ENCODE results near the gene RBL2. TPM values are rescaled to one million over a fixed set of nuclear protein-coding genes. Genes with fewer than 3 reads are reported as not detected.
"Not testable (repeated sequence)": the region's sequence is repeated elsewhere in the genome, so short reads cannot be mapped to it uniquely, and the experiment has no call there.

The RBL2 gene
- total and polyA plus RNA-seq, 4 experiments from 2014 or later, result 254 to 364 (median 332) TPM

DNA sequence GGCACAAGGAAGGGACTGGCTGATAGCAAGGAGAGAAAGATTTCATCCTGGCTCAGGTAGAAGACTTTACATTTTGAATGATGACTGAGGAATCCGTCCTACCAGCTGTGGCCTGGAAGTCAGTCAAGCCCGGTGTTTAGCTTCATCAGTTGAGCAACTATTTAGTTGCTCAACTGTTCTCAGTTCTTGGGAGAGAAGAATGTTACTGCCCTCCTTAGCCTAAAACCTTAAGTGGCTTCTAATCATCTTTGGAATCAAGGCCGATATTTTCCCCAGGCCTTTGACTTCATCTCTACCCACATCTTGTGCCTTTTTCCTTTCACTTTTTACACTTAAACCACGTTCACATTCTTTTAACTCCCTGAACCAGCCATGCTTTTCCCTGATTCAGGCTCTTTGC is 17.3 kb upstream of the RBL2 start:
- no peak overlapping the region for H3K27ac Mint-ChIP-seq
- no peaks in the 10 kb centered on the region for H3K9me3 Mint-ChIP-seq
- H3K4me1 Mint-ChIP-seq, result no peaks in the 10 kb centered on the region
- no peaks in the 10 kb centered on the region for H3K36me3 ChIP-seq (ENCODE audit: insufficient read depth, low read length)
- CTCF ChIA-PET (ENCODE audit: partially characterized antibody), result no interaction called here
- no peak overlapping the region for H3K4me3 Mint-ChIP-seq
- intact Hi-C loops (cut with micrococcal nuclease), result no loop called here
- no peaks in the 10 kb centered on the region for H3K27me3 ChIP-seq (ENCODE audit: insufficient read depth, low read length)
- no peaks in the 10 kb centered on the region for H3K27me3 Mint-ChIP-seq
- H3K4me1 ChIP-seq (ENCODE audit: insufficient read depth, low read length), result no peaks in the 10 kb centered on the region
- no peak overlapping the region for H3K27ac ChIP-seq (ENCODE audit: low read depth, low read length)
- no peaks in the 10 kb centered on the region for H3K9me3 ChIP-seq (ENCODE audit: control insufficient read depth in 1 of 2, low read length in 2 of 2)
- no peak for DNase-seq
- no peak overlapping the region for H3K4me3 ChIP-seq (ENCODE audit: low read length in 2 of 2)
- no peaks in the 10 kb centered on the region for H3K36me3 Mint-ChIP-seq
- POLR2A ChIA-PET (ENCODE audit: partially characterized antibody), result no interaction called here

DNA sequence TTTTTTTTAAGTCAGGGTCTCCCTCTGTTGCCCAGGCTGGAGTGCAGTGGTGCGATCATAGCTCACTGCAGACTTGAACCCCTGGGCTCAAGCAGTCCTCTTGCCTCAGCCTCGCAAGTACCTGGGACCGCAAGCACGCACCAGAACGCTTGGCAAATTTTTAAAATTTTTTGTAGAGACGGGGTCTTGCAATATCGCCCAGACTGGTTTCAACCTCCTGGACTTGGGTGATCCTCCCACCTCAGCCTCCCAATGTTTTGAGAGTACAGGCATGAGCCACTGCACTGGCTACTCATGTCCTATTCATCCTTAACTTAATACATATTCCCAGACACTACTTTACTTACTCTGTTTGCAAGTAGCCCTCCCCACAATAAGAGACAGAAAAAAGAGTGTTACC is 16.3 kb upstream of the RBL2 start:
- Histone ChIP-seq H3K36me3 (ENCODE audit: insufficient read depth, low read length) (no peaks in the 10 kb centered on the region), H3K4me3 (ENCODE audit: low read length in 2 of 2) (no peak overlapping the region), H3K27ac (ENCODE audit: low read depth, low read length) (no peak overlapping the region), H3K4me1 (ENCODE audit: insufficient read depth, low read length) (no peaks in the 10 kb centered on the region), H3K9me3 (ENCODE audit: control insufficient read depth in 1 of 2, low read length in 2 of 2) (no peaks in the 10 kb centered on the region), H3K27me3 (ENCODE audit: insufficient read depth, low read length) (no peaks in the 10 kb centered on the region)
- ChIA-PET CTCF (ENCODE audit: partially characterized antibody) (no interaction called here), POLR2A (ENCODE audit: partially characterized antibody) (no interaction called here)
- Mint-ChIP-seq H3K27ac (no peak overlapping the region), H3K36me3 (no peaks in the 10 kb centered on the region), H3K27me3 (no peaks in the 10 kb centered on the region), H3K4me3 (no peak overlapping the region), H3K9me3 (no peaks in the 10 kb centered on the region), H3K4me1 (no peaks in the 10 kb centered on the region)
- intact Hi-C loops (cut with micrococcal nuclease), result no loop called here
- no peak for DNase-seq

DNA sequence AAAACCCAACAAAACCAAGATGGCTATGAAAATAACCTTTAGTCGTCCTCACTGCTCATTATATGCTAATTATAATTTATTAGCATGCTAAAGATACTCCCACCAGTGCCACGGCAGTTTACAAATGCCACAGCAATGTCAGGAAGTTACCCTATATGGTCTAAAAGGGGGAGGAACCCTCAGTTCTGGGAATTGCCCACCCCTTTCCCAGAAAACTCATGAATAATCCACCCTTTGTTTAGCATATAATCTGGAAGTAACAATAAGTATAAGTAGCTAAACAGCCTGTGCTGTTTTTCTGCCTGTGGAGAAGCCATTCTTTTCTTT is 14.9 kb upstream of the RBL2 start:
- H3K36me3 ChIP-seq (ENCODE audit: insufficient read depth, low read length); H3K4me1 ChIP-seq (ENCODE audit: insufficient read depth, low read length); H3K4me3 Mint-ChIP-seq; H3K4me1 Mint-ChIP-seq; H3K4me3 ChIP-seq (ENCODE audit: low read length in 2 of 2); DNase-seq; H3K9me3 ChIP-seq (ENCODE audit: control insufficient read depth in 1 of 2, low read length in 2 of 2); H3K27me3 Mint-ChIP-seq; CTCF ChIA-PET (ENCODE audit: partially characterized antibody); H3K9me3 Mint-ChIP-seq; H3K27ac ChIP-seq (ENCODE audit: low read depth, low read length); H3K36me3 Mint-ChIP-seq; intact Hi-C loops (cut with micrococcal nuclease); H3K27me3 ChIP-seq (ENCODE audit: insufficient read depth, low read length): not testable (repeated sequence)
- POLR2A ChIA-PET (ENCODE audit: partially characterized antibody), result interaction anchor here (0.6 kb wide), 1 partner anchor 27 kb away, joined by 7 read pairs; no protein-coding TSS in a partner anchor
- H3K27ac Mint-ChIP-seq, result peak overlapping the region in 1 of 7 donors; percentile 57

DNA sequence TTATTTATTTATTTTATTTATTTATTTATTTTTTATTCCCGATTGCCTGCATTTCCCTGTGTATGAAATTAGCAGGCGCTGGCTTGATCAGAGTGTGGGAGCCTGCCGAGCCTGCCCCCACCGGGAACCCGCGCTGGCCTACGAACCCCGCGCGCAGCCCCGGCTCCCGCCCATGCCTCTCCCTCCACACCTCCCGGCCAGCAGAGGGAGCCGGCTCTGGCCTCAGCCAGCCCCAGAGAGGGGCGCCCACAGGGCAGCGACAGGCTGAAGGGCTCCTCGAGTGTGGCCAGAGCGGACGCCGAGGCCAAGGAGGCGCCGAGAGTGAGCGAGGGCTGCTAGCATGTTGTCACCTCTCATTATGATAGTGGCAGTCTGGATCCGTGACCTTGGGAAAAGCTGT is 13.0 kb upstream of the RBL2 start:
- H3K9me3 ChIP-seq (ENCODE audit: control insufficient read depth in 1 of 2, low read length in 2 of 2), result no peaks in the 10 kb centered on the region
- Mint-ChIP-seq H3K36me3 (no peaks in the 10 kb centered on the region), H3K4me3 (no peak overlapping the region), H3K9me3 (peaks cover 0 to 8% (median 5%) of the 10 kb centered on the region in 8 donors), H3K27me3 (no peaks in the 10 kb centered on the region), H3K27ac (no peak overlapping the region), H3K4me1 (no peaks in the 10 kb centered on the region)
- no peaks in the 10 kb centered on the region for H3K36me3 ChIP-seq (ENCODE audit: insufficient read depth, low read length)
- no peak for DNase-seq
- ChIA-PET POLR2A (ENCODE audit: partially characterized antibody) (no interaction called here), CTCF (ENCODE audit: partially characterized antibody) (interaction anchor here (0.6 to 1.2 kb wide), 2 partner anchors 10 to 36 kb away, joined by 3 to 4 read pairs; no protein-coding TSS in a partner anchor)
- H3K4me1 ChIP-seq (ENCODE audit: insufficient read depth, low read length), result no peaks in the 10 kb centered on the region
- H3K4me3 ChIP-seq (ENCODE audit: low read length in 2 of 2), result no peak overlapping the region
- H3K27me3 ChIP-seq (ENCODE audit: insufficient read depth, low read length), result no peaks in the 10 kb centered on the region
- no peak overlapping the region for H3K27ac ChIP-seq (ENCODE audit: low read depth, low read length)
- intact Hi-C loops (cut with micrococcal nuclease), result no loop called here

DNA sequence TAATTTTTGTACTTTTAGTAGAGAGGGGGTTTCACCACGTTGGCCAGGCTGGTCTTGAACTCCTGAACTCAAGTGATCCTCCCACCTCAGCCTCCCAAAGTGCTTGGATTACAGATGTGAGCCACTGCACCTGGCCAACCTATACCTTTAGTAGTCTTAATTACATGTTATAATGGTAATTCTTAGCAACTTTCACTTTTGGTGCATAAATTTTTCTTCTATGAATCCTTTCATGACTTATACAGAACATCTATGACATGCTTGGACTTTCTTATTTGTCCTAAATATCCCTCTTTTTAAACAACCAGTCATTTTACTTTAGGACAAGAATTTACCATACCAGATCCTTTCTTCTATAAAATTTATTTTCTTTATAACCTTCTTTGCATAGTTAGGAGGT is 10.3 kb upstream of the RBL2 start:
- H3K27me3 ChIP-seq (ENCODE audit: insufficient read depth, low read length); CTCF ChIA-PET (ENCODE audit: partially characterized antibody); H3K4me1 Mint-ChIP-seq; H3K27ac Mint-ChIP-seq; H3K4me3 ChIP-seq (ENCODE audit: low read length in 2 of 2); DNase-seq; H3K9me3 Mint-ChIP-seq; H3K9me3 ChIP-seq (ENCODE audit: control insufficient read depth in 1 of 2, low read length in 2 of 2); H3K36me3 Mint-ChIP-seq; H3K36me3 ChIP-seq (ENCODE audit: insufficient read depth, low read length); H3K4me1 ChIP-seq (ENCODE audit: insufficient read depth, low read length); H3K27ac ChIP-seq (ENCODE audit: low read depth, low read length); intact Hi-C loops (cut with micrococcal nuclease); H3K27me3 Mint-ChIP-seq; H3K4me3 Mint-ChIP-seq: not testable (repeated sequence)
- POLR2A ChIA-PET (ENCODE audit: partially characterized antibody), result interaction anchor here (1.9 kb wide), 1 partner anchor 10 kb away, joined by 7 read pairs; the partner anchor contains the start of gene RBL2

DNA sequence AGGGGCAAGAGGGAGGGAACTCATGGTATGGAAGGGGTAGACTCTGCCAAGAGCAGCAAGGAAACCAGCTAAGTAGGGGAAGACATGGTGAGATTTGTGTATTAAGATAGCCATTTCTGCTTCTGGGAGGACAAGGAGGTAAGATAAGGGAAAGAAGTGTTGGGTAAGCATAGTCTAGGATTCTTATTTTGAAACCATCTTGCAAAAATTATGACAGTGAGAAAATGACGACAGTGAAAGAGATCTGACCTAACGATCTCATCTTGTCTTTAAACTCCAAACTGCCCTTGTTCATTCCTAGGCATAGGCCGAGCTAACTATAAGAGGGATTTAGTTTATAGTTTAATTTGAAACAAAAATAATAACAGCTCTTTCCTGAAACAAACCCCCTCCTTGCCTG is 5.6 kb upstream of the RBL2 start:
- ChIA-PET POLR2A (ENCODE audit: partially characterized antibody) (interaction anchor here (3.1 kb wide), 1 partner anchor 28 kb away, joined by 12 read pairs; no protein-coding TSS in a partner anchor), CTCF (ENCODE audit: partially characterized antibody) (no interaction called here)
- intact Hi-C loops (cut with micrococcal nuclease), result no loop called here
- peaks cover 0 to 9% (median 5%) of the 10 kb centered on the region in 8 donors for H3K9me3 Mint-ChIP-seq
- peaks cover under 1 to 3% of the 10 kb centered on the region in 2 donors for H3K36me3 Mint-ChIP-seq
- H3K9me3 ChIP-seq (ENCODE audit: control insufficient read depth in 1 of 2, low read length in 2 of 2), result no peaks in the 10 kb centered on the region
- no peaks in the 10 kb centered on the region for H3K27me3 ChIP-seq (ENCODE audit: insufficient read depth, low read length)
- H3K36me3 ChIP-seq (ENCODE audit: insufficient read depth, low read length), result no peaks in the 10 kb centered on the region
- no peak for DNase-seq
- no peak overlapping the region for H3K27ac Mint-ChIP-seq
- peaks cover 2% of the 10 kb centered on the region for H3K4me1 ChIP-seq (ENCODE audit: insufficient read depth, low read length)
- H3K27ac ChIP-seq (ENCODE audit: low read depth, low read length), result no peak overlapping the region
- no peak overlapping the region for H3K4me3 ChIP-seq (ENCODE audit: low read length in 2 of 2)
- no peak overlapping the region for H3K4me3 Mint-ChIP-seq
- no peaks in the 10 kb centered on the region for H3K27me3 Mint-ChIP-seq
- H3K4me1 Mint-ChIP-seq, result peaks cover under 1 to 5% (median 3%) of the 10 kb centered on the region in 4 donors

DNA sequence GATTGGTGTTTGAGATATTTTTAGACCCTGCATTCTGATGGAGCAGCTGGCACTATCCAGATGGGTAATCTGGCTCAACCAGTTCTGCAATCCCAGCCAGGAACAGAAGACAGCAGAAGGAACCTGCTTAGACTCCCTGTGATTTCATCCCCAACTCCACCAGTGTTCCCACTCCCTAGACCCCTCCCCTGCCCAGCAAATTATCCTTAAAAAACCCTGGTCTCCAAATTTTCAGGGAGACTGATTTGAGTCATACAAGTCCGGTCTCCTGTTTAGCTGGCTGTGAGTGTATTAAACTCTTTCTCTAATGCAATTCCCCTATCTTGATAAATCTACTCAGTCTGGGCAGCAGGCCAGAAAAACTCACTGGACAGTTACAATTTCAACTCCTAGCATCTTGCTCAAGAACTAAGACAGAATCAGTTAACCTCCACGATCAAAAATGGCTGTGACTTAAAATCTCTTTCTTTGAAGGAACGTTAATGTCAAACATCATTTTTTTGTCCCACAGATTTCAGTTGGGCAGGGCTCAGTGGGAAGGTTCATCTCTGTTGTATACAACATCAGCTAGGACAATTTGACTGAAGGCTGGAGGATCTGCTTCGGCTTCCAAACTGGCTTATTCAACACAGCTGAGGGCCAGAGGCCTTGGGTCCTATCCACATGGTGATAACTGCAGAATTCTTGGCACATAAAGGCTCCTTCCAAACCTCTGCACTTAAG is 4.9 kb upstream of the RBL2 start:
- H3K4me3 ChIP-seq (ENCODE audit: low read length in 2 of 2), result no peak overlapping the region
- CTCF ChIA-PET (ENCODE audit: partially characterized antibody), result interaction anchor here (1.5 kb wide), 1 partner anchor 28 kb away, joined by 3 read pairs; no protein-coding TSS in a partner anchor
- no peaks in the 10 kb centered on the region for H3K9me3 ChIP-seq (ENCODE audit: control insufficient read depth in 1 of 2, low read length in 2 of 2)
- no peak overlapping the region for H3K27ac Mint-ChIP-seq
- no peaks in the 10 kb centered on the region for H3K27me3 Mint-ChIP-seq
- no peaks in the 10 kb centered on the region for H3K36me3 ChIP-seq (ENCODE audit: insufficient read depth, low read length)
- intact Hi-C loops (cut with micrococcal nuclease), result no loop called here
- H3K4me1 Mint-ChIP-seq, result peaks cover 2 to 9% (median 8%) of the 10 kb centered on the region in 4 donors
- H3K4me3 Mint-ChIP-seq, result no peak overlapping the region
- DNase-seq, result no peak
- no peaks in the 10 kb centered on the region for H3K27me3 ChIP-seq (ENCODE audit: insufficient read depth, low read length)
- POLR2A ChIA-PET (ENCODE audit: partially characterized antibody), result interaction anchor here (3.1 kb wide), 1 partner anchor 28 kb away, joined by 12 read pairs; no protein-coding TSS in a partner anchor
- peaks cover 0 to 5% (median 2%) of the 10 kb centered on the region in 8 donors for H3K9me3 Mint-ChIP-seq
- no peak overlapping the region for H3K27ac ChIP-seq (ENCODE audit: low read depth, low read length)
- H3K4me1 ChIP-seq (ENCODE audit: insufficient read depth, low read length), result peaks cover 7% of the 10 kb centered on the region
- peaks cover 3 to 4% of the 10 kb centered on the region in 2 donors for H3K36me3 Mint-ChIP-seq
